HL-60 (cell line): ENCODE measurements around the gene SIPA1L3.

Source experiments
- DNase-seq, 2 experiments: peaks; one replicate each; pipeline ENCODE4 v3.0.0-alpha.2; 2010 to 2020; ENCODE audit warnings: low read depth in 1 of 2, low spot score in 1 of 2
- H3K27ac ChIP-seq: fragments of 250-450 bp; sonication (Bioruptor Pico); replicated peaks from 2 replicates; pipeline ENCODE4 v1.5.1; 2020; ENCODE audit warnings: mild to moderate bottlenecking, moderate library complexity
- H3K27me3 ChIP-seq: fragments of 250-450 bp; sonication (Bioruptor Pico); 2 replicates; pipeline ENCODE4 v1.5.1; 2021; ENCODE audit warnings: mild to moderate bottlenecking, moderate library complexity; ENCODE audit not compliant: insufficient read depth, poor library complexity, severe bottlenecking
- H3K4me3 ChIP-seq: replicated peaks from 2 replicates; pipeline ENCODE4 v1.5.1; 2011; ENCODE audit warnings: mild to moderate bottlenecking, control low read depth, low read length; ENCODE audit not compliant: insufficient read depth
- CTCF ChIP-seq: IDR thresholded peaks from one replicate; pipeline ENCODE4 v1.5.1; 2011; ENCODE audit warnings: low read length, control low read depth, inconsistent platforms; ENCODE audit not compliant: insufficient read depth
- GABPA ChIP-seq: IDR thresholded peaks from 2 replicates; pipeline ENCODE4 v1.6.1; 2012; ENCODE audit warnings: low read depth
- POLR2AphosphoS5 ChIP-seq: IDR thresholded peaks from 2 replicates; pipeline ENCODE4 v1.6.1; 2012; ENCODE audit warnings: low read depth
- REST ChIP-seq: IDR thresholded peaks from 2 replicates; pipeline ENCODE4 v1.6.1; 2012; ENCODE audit warnings: low read depth; ENCODE audit not compliant: insufficient replicate concordance
- SPI1 ChIP-seq: IDR thresholded peaks from 2 replicates; pipeline ENCODE4 v1.6.1; 2012; ENCODE audit warnings: low read depth, mild to moderate bottlenecking, borderline replicate concordance

Gene SIPA1L3

GRCh38 chr19:37950471-37951175 lies 43.6 kb downstream of the SIPA1L3 start:
- Histone ChIP-seq H3K4me3 (no peak overlapping the region), H3K27me3 (no peaks in the 10 kb centered on the region), H3K27ac (no peak overlapping the region)
- no peak for TF ChIP-seq SPI1
- no peak for TF ChIP-seq GABPA
- no peak for TF ChIP-seq CTCF
- no peak for TF ChIP-seq REST
- TF ChIP-seq POLR2AphosphoS5: no peak
- no peak for DNase-seq

- DNase-seq: no peak
- H3K4me3 ChIP-seq: no peak overlapping the region
- H3K27me3 ChIP-seq: no peaks in the 10 kb centered on the region
- no peak overlapping the region for H3K27ac ChIP-seq
- TF ChIP-seq CTCF: no peak
- TF ChIP-seq GABPA: no peak
- no peak for TF ChIP-seq SPI1
- TF ChIP-seq POLR2AphosphoS5: no peak
- TF ChIP-seq REST: no peak
Measured at GRCh38 chr19:37951816-37952210, 44.8 kb downstream of the SIPA1L3 start.

- H3K27ac ChIP-seq: no peak overlapping the region
- H3K4me3 ChIP-seq: no peak overlapping the region
Measured at GRCh38 chr19:37953171-37953917, 46.3 kb downstream of the SIPA1L3 start.

More at GRCh38 chr19:37953171-37953917, 46.3 kb downstream of the SIPA1L3 start:
- no peak for DNase-seq
- H3K27me3 ChIP-seq: no peaks in the 10 kb centered on the region
- TF ChIP-seq SPI1 (no peak), POLR2AphosphoS5 (no peak), REST (no peak), CTCF (no peak), GABPA (no peak)
